HCT116 (cell line): Measurements from ENCODE around the gene CDH4. TPM values are rescaled to one million over a fixed set of nuclear protein-coding genes. Genes with fewer than 3 reads are reported as not detected.

ENCODE experiments used
- ATAC-seq: fragments of 200-7000 bp; cut with Tn5 transposase; 2 replicates; pipeline ENCODE4 v1.9.1; 2020; ENCODE audit warnings: mild to moderate bottlenecking, moderate library complexity
- BruUV-seq: library from RNA; stranded (reverse); fragments of 400-500 nt; replicated peaks from 2 replicates; lab custom pipeline; 2021; lab: Mats Ljungman, UMichigan
- CTCF ChIA-PET: fragments of 300-600 bp; sonication (Branson Sonifier 250); formaldehyde crosslinking; loops from one replicate; lab custom pipeline; 2021; ENCODE audit warnings: antibody characterized with exemption; lab: Charles Lee
- POLR2A ChIA-PET: fragments of 300-600, 350-600 bp; sonication (Branson Sonifier 250); formaldehyde crosslinking; loops from one replicate; lab custom pipeline; 2021; ENCODE audit warnings: antibody characterized with exemption; lab: Charles Lee
- RAD21 ChIA-PET, 2 experiments: fragments of 300-600 bp; sonication (Branson Sonifier 250); formaldehyde crosslinking; loops; one replicate each; lab custom pipeline; 2023; ENCODE audit warnings: low total read pairs in 2 of 2; ENCODE audit not compliant: uncharacterized antibody in 2 of 2, unreplicated experiment in 2 of 2, low non-redundant PET in 1 of 2; lab: Charles Lee
- DNase-seq: peaks from one replicate; pipeline ENCODE4 v3.0.0-alpha.2; 2010; ENCODE audit warnings: low read depth, low spot score
- H2AFZ ChIP-seq: fragments of 200-600 bp; shearing (Covaris generic), sonication (generic); 2 replicates; pipeline ENCODE4 v1.6.1; 2017; ENCODE audit warnings: low read depth, mixed run types, mixed read lengths, antibody characterized with exemption, low read length; ENCODE audit not compliant: poor library complexity, severe bottlenecking
- H3K27ac ChIP-seq: 2 replicates; pipeline ENCODE4 v1.5.1; 2012; ENCODE audit warnings: low read depth, low read length
- H3K27me3 ChIP-seq: fragments of 200-600 bp; sonication (generic); 2 replicates; pipeline ENCODE4 v1.6.1; 2016; ENCODE audit warnings: mixed run types, low read length, mixed read lengths; ENCODE audit not compliant: insufficient read depth
- H3K36me3 ChIP-seq, 2 experiments: fragments of 200-500 bp in 1 of 2; fragments of 200-600 bp in 1 of 2; sonication (Bioruptor generic) in 1 of 2; sonication (generic) in 1 of 2; 2 replicates each; pipeline versions ENCODE4 v1.5.1 to v1.6.1; 2014 to 2016; ENCODE audit warnings: low read length in 2 of 2, inconsistent platforms in 1 of 2, mixed read lengths in 1 of 2, mixed run types in 1 of 2; ENCODE audit not compliant: insufficient read depth in 2 of 2, control insufficient read depth in 1 of 2
- H3K4me1 ChIP-seq, 2 experiments: fragments of 200-600 bp in 1 of 2; sonication (generic) in 1 of 2; 2 replicates each; pipeline versions ENCODE4 v1.5.1 to v1.6.1; 2012 to 2017; ENCODE audit warnings: low read length in 2 of 2, inconsistent platforms in 1 of 2, mild to moderate bottlenecking in 1 of 2, mixed read lengths in 1 of 2, mixed run types in 1 of 2, moderate library complexity in 1 of 2; ENCODE audit not compliant: insufficient read depth in 2 of 2, control insufficient read depth in 1 of 2
- H3K4me2 ChIP-seq: fragments of 200-600 bp; sonication (generic); 2 replicates; pipeline ENCODE4 v1.6.1; 2017; ENCODE audit warnings: mixed run types, low read length, mixed read lengths
- H3K4me3 ChIP-seq, 2 experiments: fragments of 200-600 bp in 1 of 2; sonication (generic) in 1 of 2; replicated peaks in 1 of 2; 2 replicates each; pipeline ENCODE4 v1.5.1; 2011 to 2016; ENCODE audit warnings: low read length in 2 of 2, control low read depth in 1 of 2, low read depth in 1 of 2, mild to moderate bottlenecking in 1 of 2, mixed read lengths in 1 of 2, mixed run types in 1 of 2
- H3K79me2 ChIP-seq: fragments of 200-600 bp; sonication (generic); 2 replicates; pipeline ENCODE4 v1.6.1; 2017; ENCODE audit warnings: mild to moderate bottlenecking, mixed run types, low read length, moderate library complexity, mixed read lengths; ENCODE audit not compliant: insufficient read depth
- H3K9ac ChIP-seq: fragments of 200-600 bp; sonication (generic); 2 replicates; pipeline ENCODE4 v1.6.1; 2016; ENCODE audit warnings: low read length, mixed read lengths
- H3K9me2 ChIP-seq: fragments of 200-600 bp; sonication (generic), shearing (Covaris generic); 2 replicates; pipeline ENCODE4 v1.6.1; 2017; ENCODE audit warnings: mixed run types, mild to moderate bottlenecking, moderate library complexity; ENCODE audit not compliant: insufficient read depth
- H3K9me3 ChIP-seq, 2 experiments: fragments of 200-500 bp in 1 of 2; fragments of 200-600 bp in 1 of 2; sonication (Bioruptor generic) in 1 of 2; sonication (generic) in 1 of 2; 2 replicates each; pipeline ENCODE4 v1.6.1; 2014 to 2017; ENCODE audit warnings: low read length in 2 of 2, mixed read lengths in 2 of 2, inconsistent platforms in 1 of 2, low read depth in 1 of 2, mild to moderate bottlenecking in 1 of 2, mixed run types in 1 of 2, moderate library complexity in 1 of 2; ENCODE audit not compliant: control insufficient read depth in 1 of 2, insufficient read depth in 1 of 2
- H4K20me1 ChIP-seq: fragments of 200-600 bp; sonication (generic), shearing (Covaris generic); 2 replicates; pipeline ENCODE4 v1.6.1; 2017; ENCODE audit warnings: mixed run types, mild to moderate bottlenecking, moderate library complexity; ENCODE audit not compliant: insufficient read depth
- CBX3 ChIP-seq: IDR thresholded peaks from 2 replicates; pipeline ENCODE4 v1.6.1; 2012; ENCODE audit warnings: low read depth
- CEBPB ChIP-seq: IDR thresholded peaks from 2 replicates; pipeline ENCODE4 v1.6.1; 2012; ENCODE audit warnings: low read depth
- ELF1 ChIP-seq: IDR thresholded peaks from 2 replicates; pipeline ENCODE4 v1.6.1; 2012; ENCODE audit warnings: low read depth, borderline replicate concordance
- EZH2phosphoT487 ChIP-seq: fragments of 200-600 bp; IDR thresholded peaks from 2 replicates; pipeline ENCODE4 v1.6.1; 2018; ENCODE audit warnings: antibody characterized with exemption, borderline replicate concordance
- JUND ChIP-seq: IDR thresholded peaks from 2 replicates; pipeline ENCODE4 v1.6.1; 2012
- MAX ChIP-seq: IDR thresholded peaks from 2 replicates; pipeline ENCODE4 v1.6.1; 2012
- REST ChIP-seq: IDR thresholded peaks from 2 replicates; pipeline ENCODE4 v1.6.1; 2012; ENCODE audit warnings: low read depth
- ZFX ChIP-seq: fragments of 450-650 bp; IDR thresholded peaks from 2 replicates; pipeline ENCODE4 v1.6.1; 2017
- intact Hi-C: fragments of 100-400 bp; cut with micrococcal nuclease; formaldehyde crosslinking; loops from 2 replicates; pipeline ENCODE4 v1.10.0; 2022
- total RNA-seq: library from RNA; stranded (reverse); gene quantifications from one replicate; pipeline ENCODE4 v1.2.1, GENCODE V29; 2021; ENCODE audit not compliant: unreplicated experiment

Gene CDH4
- total RNA-seq, 1 experiment from 2014 or later: not detected

- no peaks in the 10 kb centered on the region for H3K9me2 ChIP-seq
- no peak overlapping the region for H3K4me3 ChIP-seq
- no peaks in the 10 kb centered on the region for H4K20me1 ChIP-seq
- no peaks in the 10 kb centered on the region for H3K36me3 ChIP-seq
- no peaks in the 10 kb centered on the region; a peak in 2 of 4 replicates for H3K9me3 ChIP-seq
- no peak overlapping the region for H2AFZ ChIP-seq
- no peaks in the 10 kb centered on the region for H3K4me1 ChIP-seq
- H3K9ac ChIP-seq: no peak overlapping the region
- intact Hi-C loops: no loop called here
- ATAC-seq: no peak
- ChIA-PET CTCF (no interaction called here), RAD21 (no interaction called here)
- H3K27me3 ChIP-seq: no peaks in the 10 kb centered on the region
- no peaks in the 10 kb centered on the region for H3K79me2 ChIP-seq
- no peak overlapping the region for H3K4me2 ChIP-seq
- BruUV-seq: no TSS peak
- TF ChIP-seq MAX (no peak), CEBPB (no peak), ELF1 (no peak)
- TF ChIP-seq, all 23 proteins: peak for 0
- POLR2A ChIA-PET: no interaction called here
- H3K27ac ChIP-seq: no peak overlapping the region
- DNase-seq: no peak
Observed at GRCh38 chr20:61364147-61364546, 112.1 kb downstream of the CDH4 start.

GRCh38 chr20:61366914-61367313, 114.9 kb downstream of the CDH4 start:
- ChIA-PET POLR2A (no interaction called here), CTCF (no interaction called here), RAD21 (no interaction called here)
- no peaks in the 10 kb centered on the region for H3K4me1 ChIP-seq
- no peaks in the 10 kb centered on the region for H4K20me1 ChIP-seq
- no peak overlapping the region for H3K9ac ChIP-seq
- H3K9me3 ChIP-seq: peaks cover 0 to 3% of the 10 kb centered on the region in 2 experiments; a peak in 2 of 4 replicates
- no peak for TF ChIP-seq ZFX
- no peak for TF ChIP-seq EZH2phosphoT487
- no peak for TF ChIP-seq JUND
- TF ChIP-seq CBX3: no peak
- no peak for TF ChIP-seq REST
- no peaks in the 10 kb centered on the region for H3K36me3 ChIP-seq
- DNase-seq (no peak), ATAC-seq (no peak)
- no peak overlapping the region for H3K4me2 ChIP-seq
- no TSS peak for BruUV-seq
- no peaks in the 10 kb centered on the region for H3K9me2 ChIP-seq
- intact Hi-C loops: no loop called here
- H3K4me3 ChIP-seq: no peak overlapping the region
- no peaks in the 10 kb centered on the region for H3K27me3 ChIP-seq
- no peak overlapping the region for H2AFZ ChIP-seq
- H3K27ac ChIP-seq: no peak overlapping the region
- no peaks in the 10 kb centered on the region for H3K79me2 ChIP-seq
